ENCODE results near the gene CATSPER4.
A peak's percentile ranks its signal among the peaks of the same experiment; 100 is the strongest.

CATSPER4 gene

GRCh38 chr1:26200413-26200812 is 10.0 kb downstream of the CATSPER4 start:
- no peak overlapping the region for H3K4me3 ChIP-seq (ENCODE audit: low read length, poor library complexity, severe bottlenecking)
- no peak overlapping the region for H3K9ac ChIP-seq (ENCODE audit: low read depth, low read length, poor library complexity, severe bottlenecking)
- TF ChIP-seq EZH2phosphoT487 (IDR thresholded peaks at IDR 0.05; ENCODE audit: borderline replicate concordance) = no peak
- TF ChIP-seq, protein P1, sequence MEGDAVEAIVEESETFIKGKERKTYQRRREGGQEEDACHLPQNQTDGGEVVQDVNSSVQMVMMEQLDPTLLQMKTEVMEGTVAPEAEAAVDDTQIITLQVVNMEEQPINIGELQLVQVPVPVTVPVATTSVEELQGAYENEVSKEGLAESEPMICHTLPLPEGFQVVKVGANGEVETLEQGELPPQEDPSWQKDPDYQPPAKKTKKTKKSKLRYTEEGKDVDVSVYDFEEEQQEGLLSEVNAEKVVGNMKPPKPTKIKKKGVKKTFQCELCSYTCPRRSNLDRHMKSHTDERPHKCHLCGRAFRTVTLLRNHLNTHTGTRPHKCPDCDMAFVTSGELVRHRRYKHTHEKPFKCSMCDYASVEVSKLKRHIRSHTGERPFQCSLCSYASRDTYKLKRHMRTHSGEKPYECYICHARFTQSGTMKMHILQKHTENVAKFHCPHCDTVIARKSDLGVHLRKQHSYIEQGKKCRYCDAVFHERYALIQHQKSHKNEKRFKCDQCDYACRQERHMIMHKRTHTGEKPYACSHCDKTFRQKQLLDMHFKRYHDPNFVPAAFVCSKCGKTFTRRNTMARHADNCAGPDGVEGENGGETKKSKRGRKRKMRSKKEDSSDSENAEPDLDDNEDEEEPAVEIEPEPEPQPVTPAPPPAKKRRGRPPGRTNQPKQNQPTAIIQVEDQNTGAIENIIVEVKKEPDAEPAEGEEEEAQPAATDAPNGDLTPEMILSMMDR (conservative IDR thresholded peaks at IDR 0.05; ENCODE audit: low read length) = no peak
- H3K27me3 ChIP-seq (ENCODE audit: insufficient read depth, low read length, poor library complexity, severe bottlenecking) = no peaks in the 10 kb centered on the region
- H3K4me2 ChIP-seq (ENCODE audit: low read depth, low read length, poor library complexity, severe bottlenecking) = no peak overlapping the region
- no peak overlapping the region for H2AFZ ChIP-seq (ENCODE audit: low read length)
- H3K4me1 ChIP-seq (ENCODE audit: insufficient read depth, low read length, poor library complexity, severe bottlenecking) = peaks cover 7% of the 10 kb centered on the region
- no peaks in the 10 kb centered on the region for H3K9me3 ChIP-seq (ENCODE audit: insufficient read depth, low read depth, low read length)
- H3F3A ChIP-seq (ENCODE audit: low read depth) = no peaks in the 10 kb centered on the region
- no peaks in the 10 kb centered on the region for H4K20me1 ChIP-seq (ENCODE audit: insufficient read depth, low read length, poor library complexity, severe bottlenecking)
- no peaks in the 10 kb centered on the region for H3K36me3 ChIP-seq (ENCODE audit: insufficient read depth, low read length)
- H3K79me2 ChIP-seq (ENCODE audit: insufficient read depth, low read length) = no peaks in the 10 kb centered on the region
- H3K9me2 ChIP-seq (replicated peaks; ENCODE audit: low read depth, low read length) = no peaks in the 10 kb centered on the region

DNA sequence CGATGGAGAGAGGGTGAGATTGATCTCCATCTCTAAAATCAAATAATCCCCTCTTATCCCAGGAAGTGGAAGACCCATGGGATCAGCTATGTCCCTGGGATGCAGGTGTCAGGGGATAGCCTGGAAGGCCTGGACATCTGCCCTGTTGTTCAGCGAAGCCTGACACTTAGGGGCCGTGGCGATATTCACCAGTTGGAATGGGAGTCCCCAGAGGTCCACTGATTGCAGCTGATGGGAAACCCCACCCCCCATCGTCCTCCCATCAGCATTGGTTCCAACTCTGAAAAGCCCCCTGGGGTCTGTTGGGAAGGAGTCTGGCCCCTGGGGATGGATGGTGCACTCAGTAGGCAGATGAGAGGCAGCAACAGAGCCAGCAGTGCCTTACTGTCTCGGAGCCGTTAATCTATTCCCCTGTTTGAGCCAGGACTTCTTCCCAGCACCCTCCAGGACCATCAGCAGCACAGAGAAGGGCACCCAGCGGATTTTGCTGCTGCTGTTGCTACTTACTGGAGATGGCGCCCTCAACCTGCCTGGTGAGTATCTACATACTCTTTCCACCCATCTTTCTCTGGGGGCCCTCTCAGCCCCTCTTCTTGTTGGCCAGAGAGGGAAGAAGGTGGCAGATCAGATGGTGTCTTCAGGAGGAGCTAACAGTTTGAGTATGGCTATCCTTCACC is 13.4 kb downstream of the CATSPER4 start:
- Histone ChIP-seq H3K4me2 (ENCODE audit: low read depth, low read length, poor library complexity, severe bottlenecking) (no peak overlapping the region), H3K79me2 (ENCODE audit: insufficient read depth, low read length) (no peaks in the 10 kb centered on the region), H3K36me3 (ENCODE audit: insufficient read depth, low read length) (no peaks in the 10 kb centered on the region), H3K27me3 (ENCODE audit: insufficient read depth, low read length, poor library complexity, severe bottlenecking) (no peaks in the 10 kb centered on the region), H3F3A (ENCODE audit: low read depth) (no peaks in the 10 kb centered on the region), H3K9me3 (ENCODE audit: insufficient read depth, low read depth, low read length) (no peaks in the 10 kb centered on the region), H3K4me3 (ENCODE audit: low read length, poor library complexity, severe bottlenecking) (no peak overlapping the region), H3K4me1 (ENCODE audit: insufficient read depth, low read length, poor library complexity, severe bottlenecking) (peaks cover 7% of the 10 kb centered on the region), H3K9ac (ENCODE audit: low read depth, low read length, poor library complexity, severe bottlenecking) (no peak overlapping the region), H3K9me2 (replicated peaks; ENCODE audit: low read depth, low read length) (no peaks in the 10 kb centered on the region), H4K20me1 (ENCODE audit: insufficient read depth, low read length, poor library complexity, severe bottlenecking) (no peaks in the 10 kb centered on the region), H2AFZ (ENCODE audit: low read length) (no peak overlapping the region)
- TF ChIP-seq, protein P1 (conservative IDR thresholded peaks at IDR 0.05; ENCODE audit: low read length) = peak; percentile 63
- no peak for TF ChIP-seq EZH2phosphoT487 (IDR thresholded peaks at IDR 0.05; ENCODE audit: borderline replicate concordance)

DNA sequence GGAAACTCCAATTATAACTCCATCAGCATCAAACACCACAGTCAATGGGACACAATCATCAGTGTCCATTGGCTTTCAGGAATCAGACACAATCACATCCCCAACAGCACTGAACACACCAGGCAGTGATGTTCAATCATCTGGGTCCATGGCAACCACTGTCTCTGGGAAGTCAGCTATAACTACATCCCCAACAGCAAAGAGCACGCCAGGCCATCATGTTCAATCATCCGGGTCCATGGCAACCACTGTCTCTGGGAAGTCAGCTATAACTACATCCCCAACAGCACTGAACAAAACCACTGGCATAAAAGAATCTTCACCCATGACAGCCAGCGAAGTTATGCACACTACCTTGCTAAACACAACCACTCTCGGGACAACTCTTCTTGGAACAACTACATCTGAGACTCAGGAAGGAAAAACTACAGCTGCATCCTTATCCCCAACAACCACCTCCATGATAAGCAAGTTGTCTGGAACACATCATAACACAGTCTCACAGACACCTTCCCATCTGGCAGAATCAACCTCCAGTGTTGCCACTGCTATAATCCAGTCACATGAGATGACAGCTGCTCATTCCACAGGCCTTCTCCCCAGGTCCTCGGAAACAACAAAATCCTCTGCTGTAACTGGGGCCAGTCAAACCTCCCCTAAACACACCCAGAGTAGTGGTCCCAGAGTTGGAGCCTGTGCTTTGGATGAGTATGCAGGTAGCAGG is 19.9 kb downstream of the CATSPER4 start:
- Histone ChIP-seq H3K4me2 (ENCODE audit: low read depth, low read length, poor library complexity, severe bottlenecking) (no peak overlapping the region), H2AFZ (ENCODE audit: low read length) (no peak overlapping the region), H3K36me3 (ENCODE audit: insufficient read depth, low read length) (no peaks in the 10 kb centered on the region), H3K9me2 (replicated peaks; ENCODE audit: low read depth, low read length) (no peaks in the 10 kb centered on the region), H3K79me2 (ENCODE audit: insufficient read depth, low read length) (no peaks in the 10 kb centered on the region), H4K20me1 (ENCODE audit: insufficient read depth, low read length, poor library complexity, severe bottlenecking) (no peaks in the 10 kb centered on the region), H3K9me3 (ENCODE audit: insufficient read depth, low read depth, low read length) (no peaks in the 10 kb centered on the region), H3K9ac (ENCODE audit: low read depth, low read length, poor library complexity, severe bottlenecking) (no peak overlapping the region), H3F3A (ENCODE audit: low read depth) (no peaks in the 10 kb centered on the region), H3K4me3 (ENCODE audit: low read length, poor library complexity, severe bottlenecking) (no peak overlapping the region), H3K4me1 (ENCODE audit: insufficient read depth, low read length, poor library complexity, severe bottlenecking) (no peaks in the 10 kb centered on the region), H3K27me3 (ENCODE audit: insufficient read depth, low read length, poor library complexity, severe bottlenecking) (no peaks in the 10 kb centered on the region)
- TF ChIP-seq, protein P1 (conservative IDR thresholded peaks at IDR 0.05; ENCODE audit: low read length) = no peak
- no peak for TF ChIP-seq EZH2phosphoT487 (IDR thresholded peaks at IDR 0.05; ENCODE audit: borderline replicate concordance)

Measured in Loucy (cell line).